ENCODE results near the gene KLHL29. TPM values are rescaled to one million over a fixed set of nuclear protein-coding genes. Genes with fewer than 3 reads are reported as not detected.

The KLHL29 gene
- total RNA-seq, 4 donors from 2014 or later = 7.6 to 15.3 (median 8.4) TPM

GRCh38 chr2:23547725-23548124 is 162.7 kb downstream of the KLHL29 start:
- no peak for TF ChIP-seq CTCF (IDR thresholded peaks at IDR 0.05; ENCODE audit: low read depth)

GRCh38 chr2:23548143-23548769 is 163.3 kb downstream of the KLHL29 start:
- TF ChIP-seq CTCF (IDR thresholded peaks at IDR 0.05; ENCODE audit: low read depth) = no peak

- no peak for TF ChIP-seq CTCF (IDR thresholded peaks at IDR 0.05; ENCODE audit: low read depth)
Measured at GRCh38 chr2:23549051-23549450, 164.1 kb downstream of the KLHL29 start.

GRCh38 chr2:23549821-23550530 is 165.0 kb downstream of the KLHL29 start:
- no peak for TF ChIP-seq CTCF (IDR thresholded peaks at IDR 0.05; ENCODE audit: low read depth)

- TF ChIP-seq CTCF (IDR thresholded peaks at IDR 0.05; ENCODE audit: low read depth) = no peak
Measured at GRCh38 chr2:23550553-23550952, 165.6 kb downstream of the KLHL29 start.

GRCh38 chr2:23551875-23552274 is 166.9 kb downstream of the KLHL29 start:
- no peak for TF ChIP-seq CTCF (IDR thresholded peaks at IDR 0.05; ENCODE audit: low read depth)

- TF ChIP-seq CTCF (IDR thresholded peaks at IDR 0.05; ENCODE audit: low read depth) = no peak
Measured at GRCh38 chr2:23553561-23553960, 168.6 kb downstream of the KLHL29 start.
